Activated T-helper 1 cell treated with anti-CD3 and anti-CD28 coated beads, Interleukin-2, amount 50 U/mL, for 16 hours (primary cell): ENCODE data around the gene VMAC.

ENCODE experiments used
- DNase-seq, 2 donors: peaks; one replicate each; pipeline ENCODE4 v3.0.0-alpha.2; 2020; ENCODE audit warnings: low read depth in 1 of 2, low spot score in 1 of 2

The VMAC gene

DNA sequence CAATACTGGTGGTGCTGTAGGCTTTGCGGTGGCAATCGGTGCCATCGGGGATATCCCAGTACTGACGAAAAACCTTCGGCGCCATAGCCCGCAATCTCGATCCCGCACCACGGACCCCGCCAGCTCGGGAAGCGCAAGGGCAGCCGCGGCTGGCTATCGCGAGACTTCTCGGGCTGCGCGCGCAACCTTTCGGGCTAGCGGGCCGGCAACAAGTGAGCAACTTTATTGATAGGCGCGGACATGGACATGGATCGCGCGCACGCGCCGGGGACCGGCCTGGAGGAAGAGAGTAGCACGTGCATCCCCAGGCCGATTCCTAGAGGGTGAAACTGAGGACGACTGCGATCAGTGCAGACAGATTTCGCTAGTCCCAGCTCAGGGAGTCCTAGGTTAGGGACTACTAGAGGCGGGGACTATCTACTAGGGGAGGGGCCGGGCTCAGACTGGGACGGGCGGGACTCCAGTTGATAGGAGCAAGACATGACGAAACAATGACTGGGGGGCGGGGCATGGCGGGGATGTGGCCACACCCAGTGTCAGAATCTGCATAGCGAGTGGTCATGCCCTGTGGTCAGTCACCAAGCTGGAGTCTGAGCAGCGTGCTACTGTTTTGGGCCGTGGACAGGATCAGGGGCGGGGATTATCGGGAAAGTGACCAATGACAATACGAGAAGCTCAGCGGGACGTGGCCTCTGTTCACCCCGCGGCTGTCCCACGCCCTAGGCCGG, 884 bp upstream of the VMAC start, which contains the start of gene NDUFA11:
Gene NDUFA11 (minus strand): TSS at position 167 of the 728 bp plus-strand sequence. CDS start 82 bp downstream, at position 85.
- peak; percentile 94 to 96 for DNase-seq

DNA sequence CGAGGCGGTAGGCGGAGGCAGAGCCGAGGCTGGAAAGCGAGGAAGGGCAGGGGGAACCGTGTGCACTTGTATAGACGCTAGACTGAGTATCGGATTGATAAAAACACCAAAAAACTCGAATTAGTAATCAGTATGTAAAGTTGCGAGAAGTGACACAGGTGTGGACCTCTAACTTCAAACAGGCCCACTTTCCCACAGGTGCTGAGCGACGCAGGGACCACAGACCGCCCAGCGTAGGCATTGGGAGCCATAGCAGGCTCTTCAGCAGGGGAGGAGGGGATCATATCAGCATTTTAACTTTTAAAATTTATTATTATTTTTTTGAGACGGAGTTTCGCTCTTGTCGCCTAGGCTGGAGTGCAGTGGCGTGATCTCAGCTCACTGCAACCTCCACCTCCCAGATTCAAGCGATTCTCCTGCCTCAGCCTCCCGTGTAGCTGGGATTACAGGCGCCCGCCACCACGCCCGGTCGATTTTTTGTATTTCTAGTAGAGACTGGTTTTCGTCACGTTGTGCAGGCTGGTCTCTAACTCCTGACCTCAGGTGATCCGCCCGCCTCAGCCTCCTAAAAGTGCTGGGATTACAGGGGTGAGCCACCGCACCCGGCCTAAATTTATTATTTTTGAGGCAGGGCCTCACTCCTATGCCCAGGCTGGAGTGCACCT, 574 bp downstream of the VMAC start:
- no peak for DNase-seq

DNA sequence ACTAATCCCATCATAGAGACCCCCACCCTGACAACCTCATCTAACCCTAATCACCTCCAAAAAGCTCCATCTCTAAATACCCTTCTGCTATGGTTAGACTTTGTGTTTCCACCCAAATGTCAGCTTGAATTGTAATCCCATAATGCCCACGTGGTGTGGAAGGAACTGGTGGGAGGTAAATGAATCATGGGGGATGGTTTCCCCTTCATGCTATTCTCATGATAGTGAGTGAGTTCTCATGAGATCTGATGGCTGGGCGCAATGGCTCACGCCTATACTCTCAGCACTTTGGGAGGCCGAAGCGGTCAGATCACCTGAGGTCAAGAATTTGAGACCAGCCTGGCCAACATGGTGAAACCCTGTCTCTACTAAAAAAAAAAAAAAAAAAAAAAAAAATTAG, 2.6 kb downstream of the VMAC start:
- DNase-seq, result no peak

DNA sequence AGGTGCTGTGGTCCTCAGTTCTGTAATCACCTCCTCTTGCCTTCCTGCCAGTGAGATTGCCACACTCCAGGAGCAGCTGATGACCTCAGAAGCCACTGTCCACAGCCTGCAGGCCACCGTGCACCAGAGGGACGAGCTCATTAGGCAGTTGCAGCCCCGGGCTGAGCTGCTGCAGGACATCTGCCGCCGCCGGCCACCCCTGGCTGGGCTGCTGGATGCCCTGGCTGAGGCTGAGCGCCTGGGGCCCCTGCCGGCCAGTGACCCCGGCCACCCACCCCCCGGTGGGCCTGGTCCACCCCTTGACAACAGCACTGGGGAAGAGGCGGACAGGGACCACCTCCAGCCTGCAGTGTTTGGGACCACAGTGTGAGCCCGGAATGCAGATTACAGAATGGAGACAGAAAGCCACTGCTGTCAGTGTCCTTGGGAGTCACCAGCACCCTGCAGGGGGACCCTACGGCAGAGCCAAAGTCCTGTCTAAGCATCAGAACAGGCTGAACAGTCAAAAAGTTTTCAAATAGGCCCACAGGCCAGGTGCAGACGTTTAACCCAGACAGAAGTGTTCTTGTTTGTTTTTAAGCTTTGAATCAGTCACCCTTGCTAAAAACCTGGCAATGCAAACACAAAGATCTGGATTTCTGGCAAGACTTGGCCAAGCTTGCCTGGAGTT, 4.2 kb downstream of the VMAC start:
- DNase-seq, result no peak

DNA sequence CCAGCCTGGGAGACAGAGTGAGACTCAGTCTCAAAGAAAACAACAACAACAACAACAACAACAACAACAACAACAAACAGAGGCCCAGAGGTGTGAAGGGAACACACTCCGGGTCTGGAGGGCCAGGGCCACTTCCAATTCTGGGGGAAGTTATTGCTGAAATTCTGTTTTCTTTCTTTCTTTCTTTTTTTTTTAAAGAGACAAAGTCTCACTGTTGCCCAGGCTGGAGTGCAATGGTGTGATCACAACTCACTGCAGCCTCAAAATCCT, 5.9 kb downstream of the VMAC start:
- DNase-seq, result no peak

DNA sequence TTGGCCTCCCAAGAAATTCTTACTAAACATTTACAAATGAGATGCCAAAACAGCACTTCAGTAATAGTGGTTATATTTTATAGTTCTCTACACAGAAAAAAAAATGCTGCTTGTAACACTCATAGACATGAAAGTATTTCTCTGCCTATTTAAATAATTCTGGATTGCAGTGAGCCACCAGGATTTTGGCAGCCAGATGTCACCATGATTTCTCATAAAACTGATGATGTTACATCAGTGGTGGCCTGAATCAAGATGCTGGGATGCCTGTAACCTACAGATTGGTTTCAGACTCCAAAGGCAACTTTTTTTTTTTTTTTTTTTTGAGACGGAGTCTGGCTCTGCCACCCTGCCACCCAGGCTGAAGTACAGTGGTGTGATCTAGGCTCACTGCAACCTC, 6.7 kb downstream of the VMAC start:
- no peak for DNase-seq

DNA sequence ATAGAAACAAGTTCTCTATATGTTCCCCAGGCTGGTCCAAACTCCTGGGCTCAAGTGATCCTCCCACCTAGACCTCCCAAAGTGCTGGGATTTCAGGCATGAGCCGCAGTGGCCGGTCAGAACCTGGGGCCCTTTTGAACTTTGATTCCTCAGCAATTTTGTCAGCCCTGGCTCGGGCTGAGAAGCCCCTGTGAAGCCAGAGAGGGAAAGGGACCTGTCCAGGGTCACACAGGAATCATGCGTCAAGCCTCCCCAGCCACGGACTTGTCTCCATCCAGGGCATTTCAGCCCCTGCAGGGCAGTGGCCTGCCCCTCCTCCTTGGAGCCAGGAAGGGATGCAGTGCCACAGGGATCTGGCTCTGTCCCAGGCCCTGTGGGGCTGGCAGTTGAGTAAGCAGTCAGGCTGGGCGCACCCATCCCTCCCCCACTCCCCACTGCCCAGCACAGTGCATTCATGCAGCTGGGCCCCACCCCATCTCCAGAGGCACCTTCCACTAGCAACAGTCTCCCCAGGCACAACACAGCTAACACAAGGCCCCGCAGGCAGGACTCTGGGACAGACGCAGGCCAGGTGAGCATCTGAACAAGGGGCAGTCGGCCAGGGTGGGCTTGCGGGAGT, 9.2 kb downstream of the VMAC start, which contains the start of gene CAPS:
Gene CAPS (plus strand): TSS at position 516 of the 619 bp plus-strand sequence. CDS start 153 bp downstream, outside the sequence.
- no peak for DNase-seq

DNA sequence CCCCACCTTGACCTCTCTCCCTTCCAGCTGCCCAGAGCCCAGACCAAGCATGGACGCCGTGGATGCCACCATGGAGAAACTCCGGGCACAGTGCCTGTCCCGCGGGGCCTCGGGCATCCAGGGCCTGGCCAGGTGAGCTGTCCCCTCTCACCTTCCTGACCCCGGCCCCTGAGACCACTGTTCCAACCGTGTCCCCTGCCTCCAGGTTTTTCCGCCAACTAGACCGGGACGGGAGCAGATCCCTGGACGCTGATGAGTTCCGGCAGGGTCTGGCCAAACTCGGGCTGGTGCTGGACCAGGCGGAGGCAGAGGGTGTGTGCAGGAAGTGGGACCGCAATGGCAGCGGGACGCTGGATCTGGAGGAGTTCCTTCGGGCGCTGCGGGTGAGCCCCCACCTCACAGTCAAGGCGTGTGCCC, 9.7 kb downstream of the VMAC start:
- no peak for DNase-seq

DNA sequence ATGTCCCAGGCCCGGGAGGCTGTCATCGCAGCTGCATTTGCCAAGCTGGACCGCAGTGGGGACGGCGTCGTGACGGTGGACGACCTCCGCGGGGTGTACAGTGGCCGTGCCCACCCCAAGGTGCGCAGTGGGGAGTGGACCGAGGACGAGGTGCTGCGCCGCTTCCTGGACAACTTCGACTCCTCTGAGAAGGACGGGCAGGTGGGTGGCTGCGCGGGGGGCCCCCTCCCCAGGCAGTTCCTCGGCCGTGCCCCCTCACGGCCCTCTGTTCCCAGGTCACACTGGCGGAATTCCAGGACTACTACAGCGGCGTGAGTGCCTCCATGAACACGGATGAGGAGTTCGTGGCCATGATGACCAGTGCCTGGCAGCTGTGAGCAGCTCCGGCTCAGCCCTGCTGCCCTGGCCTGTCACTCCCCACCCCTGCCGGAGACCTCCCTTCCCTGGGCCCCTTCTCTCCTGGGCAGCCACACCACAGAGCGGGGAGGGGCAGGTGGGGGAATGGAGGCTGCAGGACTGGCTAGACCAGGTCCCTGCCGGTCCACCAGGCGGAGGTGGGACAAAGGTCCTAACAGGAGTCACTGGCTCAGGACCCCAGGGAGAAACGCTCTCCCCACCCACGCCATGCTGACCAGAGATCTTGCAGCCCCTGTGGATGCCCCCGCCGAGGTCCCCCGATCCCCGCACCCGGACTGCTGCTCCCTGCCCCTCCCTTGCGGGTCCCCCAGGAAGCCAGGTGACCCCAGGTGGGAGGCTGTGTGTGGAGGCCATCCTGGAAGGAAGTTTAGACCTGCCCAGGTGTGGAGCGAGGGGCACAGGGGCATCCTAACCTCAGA, 10.5 kb downstream of the VMAC start:
- no peak for DNase-seq

DNA sequence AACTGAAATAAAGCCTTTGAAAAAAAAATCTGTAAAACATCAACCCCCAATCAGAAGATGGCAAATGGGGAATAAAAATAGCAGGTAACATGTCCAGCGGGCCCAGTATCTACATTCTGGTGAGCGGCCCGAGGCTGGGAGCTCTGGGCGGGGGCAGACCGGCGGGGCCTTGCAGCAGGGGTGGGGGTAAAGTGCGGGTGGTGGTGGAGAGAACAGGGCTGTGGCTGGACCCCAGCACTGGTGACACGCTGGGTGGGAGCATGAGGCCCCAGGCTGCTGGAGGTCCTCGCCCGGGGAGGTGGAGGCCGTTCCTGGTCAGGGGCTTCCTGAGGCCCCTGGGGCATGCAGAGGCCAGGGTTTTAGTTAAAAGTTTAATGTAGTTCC, 11.1 kb downstream of the VMAC start:
- no peak for DNase-seq

DNA sequence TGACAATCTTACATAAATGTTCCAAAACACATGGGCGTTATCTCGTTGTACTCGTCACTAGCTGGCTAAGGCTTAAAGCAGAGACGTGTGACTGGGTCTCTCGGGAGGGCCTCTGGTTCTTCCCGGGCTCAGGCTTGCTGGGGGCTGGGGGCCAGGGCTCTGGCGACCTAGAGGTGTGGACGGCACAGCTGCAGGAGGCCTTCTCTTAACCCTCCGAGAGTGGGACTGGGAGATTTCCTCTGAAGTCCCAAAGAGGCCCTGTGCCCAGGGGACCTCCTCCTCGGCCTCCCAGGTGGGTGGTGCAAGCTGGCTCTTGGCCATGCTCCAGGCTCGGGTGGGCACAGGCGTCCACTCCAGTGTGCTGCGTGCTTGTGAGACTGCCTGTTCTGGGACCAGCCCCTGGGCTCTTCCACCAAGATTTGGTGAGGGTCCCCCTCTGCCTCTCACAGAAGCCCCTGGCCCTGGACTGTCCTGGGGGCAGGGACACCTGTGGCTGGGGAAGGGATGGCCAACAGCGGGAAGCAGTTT, 11.6 kb downstream of the VMAC start:
- DNase-seq, result no peak

DNA sequence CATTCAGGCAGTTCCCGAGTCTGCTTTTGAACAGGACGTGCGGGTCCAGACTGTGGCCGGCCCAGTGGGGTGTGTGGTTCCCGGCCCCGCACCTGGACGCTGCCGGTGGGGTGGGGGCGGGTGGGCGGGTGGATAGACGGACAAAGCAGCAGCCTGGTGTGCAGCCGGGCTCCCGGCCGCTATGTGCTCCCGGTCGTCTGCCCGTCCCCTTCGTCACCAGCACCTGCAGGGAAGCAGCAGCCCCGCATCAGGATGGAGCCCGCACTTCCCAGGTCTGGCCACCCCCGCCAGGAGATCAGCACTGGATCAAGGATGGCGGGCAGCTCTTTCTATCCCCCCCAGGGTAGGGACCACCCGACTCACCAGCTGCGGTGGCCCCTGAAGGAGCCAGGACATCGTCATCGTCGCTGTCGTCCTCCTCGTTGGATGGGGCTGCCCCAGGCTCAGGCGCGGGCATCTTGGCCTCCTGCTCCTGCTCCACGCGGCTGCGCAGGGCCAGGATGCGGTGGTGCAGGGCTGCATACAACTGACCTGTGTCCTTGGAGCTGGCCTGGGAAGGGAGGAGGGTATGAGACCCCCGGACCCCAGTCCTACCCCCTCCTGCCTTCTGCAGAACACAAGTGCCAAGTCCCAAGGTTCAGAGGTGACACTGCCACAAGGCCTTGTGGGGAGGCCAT, 12.9 kb downstream of the VMAC start:
- no peak for DNase-seq

DNA sequence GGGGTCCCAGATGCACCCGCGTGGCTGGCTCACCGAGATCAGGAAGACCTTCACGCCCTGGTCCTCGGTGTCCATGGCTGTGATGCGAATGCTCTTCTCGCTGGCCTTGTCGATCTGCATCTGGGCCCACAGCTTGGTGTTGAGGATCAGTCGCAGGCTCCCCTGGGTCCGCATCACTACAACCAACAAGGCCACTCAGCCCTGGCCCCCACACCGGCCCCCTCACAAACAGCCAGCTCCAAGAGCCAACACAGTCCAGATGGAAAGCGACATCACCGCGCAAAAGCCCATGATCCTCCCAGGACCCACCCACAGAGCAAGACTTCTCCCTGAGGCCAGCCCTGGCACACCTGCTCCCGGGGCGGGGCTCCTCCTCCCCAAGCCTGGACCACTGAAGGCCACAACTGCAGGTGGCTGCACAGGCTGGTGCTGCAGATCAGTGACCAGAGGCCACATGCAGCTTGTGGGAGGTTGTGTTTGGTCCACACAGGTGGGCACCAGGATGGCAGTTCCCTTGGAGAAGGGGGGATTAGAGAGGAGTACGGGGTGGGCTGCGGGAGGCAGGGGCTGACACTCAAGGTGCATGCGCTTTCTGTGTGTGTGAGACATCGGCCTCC, 13.9 kb downstream of the VMAC start:
- DNase-seq, result no peak

DNA sequence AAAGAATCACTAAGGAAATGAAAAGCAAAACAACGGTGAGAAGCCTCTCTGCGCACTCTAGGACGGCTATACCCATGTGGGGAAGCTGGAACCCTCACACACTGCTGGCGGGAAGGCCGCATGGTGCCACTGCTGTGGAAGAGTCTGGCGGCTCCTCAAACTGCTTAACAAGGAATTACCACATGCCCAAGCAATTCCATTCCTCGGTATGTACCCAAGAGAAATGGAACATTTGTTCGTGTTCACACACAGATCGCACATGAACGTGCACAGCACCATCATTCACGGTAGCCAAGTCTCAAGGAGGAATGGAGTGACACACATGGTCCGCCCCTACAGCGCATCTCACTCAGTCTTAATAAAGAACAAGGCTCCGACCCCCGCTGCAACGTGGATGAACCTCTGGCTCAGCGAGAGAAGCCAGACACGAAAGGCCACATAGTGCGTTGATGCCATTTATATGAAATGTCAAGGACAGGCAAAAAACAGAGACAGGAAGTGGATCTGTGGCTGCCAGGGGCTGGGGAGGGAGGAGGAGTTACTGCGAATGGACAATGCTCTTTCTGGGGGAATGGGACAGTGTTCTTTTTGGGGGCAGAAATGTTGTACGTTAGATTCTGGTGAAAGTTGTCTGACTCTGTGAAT, 17.0 kb downstream of the VMAC start:
- DNase-seq, result no peak

DNA sequence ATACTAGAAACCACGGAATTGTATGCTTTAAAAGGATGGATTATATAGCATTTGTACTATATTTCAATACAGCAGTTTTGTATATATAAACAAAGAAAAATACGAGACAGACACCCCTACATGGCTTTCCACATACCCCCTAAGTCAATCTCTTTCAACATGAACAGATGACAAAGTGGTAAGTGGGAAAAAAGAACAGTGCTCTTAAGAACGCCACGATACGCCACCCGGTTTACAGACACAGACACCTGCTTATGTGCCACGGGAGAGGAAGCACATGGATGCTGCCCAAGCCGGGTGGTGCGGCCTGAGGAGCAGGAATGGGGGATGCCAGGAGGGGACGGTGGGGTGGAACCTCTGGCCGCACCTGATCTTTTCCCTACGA, 17.5 kb downstream of the VMAC start:
- DNase-seq, result no peak

DNA sequence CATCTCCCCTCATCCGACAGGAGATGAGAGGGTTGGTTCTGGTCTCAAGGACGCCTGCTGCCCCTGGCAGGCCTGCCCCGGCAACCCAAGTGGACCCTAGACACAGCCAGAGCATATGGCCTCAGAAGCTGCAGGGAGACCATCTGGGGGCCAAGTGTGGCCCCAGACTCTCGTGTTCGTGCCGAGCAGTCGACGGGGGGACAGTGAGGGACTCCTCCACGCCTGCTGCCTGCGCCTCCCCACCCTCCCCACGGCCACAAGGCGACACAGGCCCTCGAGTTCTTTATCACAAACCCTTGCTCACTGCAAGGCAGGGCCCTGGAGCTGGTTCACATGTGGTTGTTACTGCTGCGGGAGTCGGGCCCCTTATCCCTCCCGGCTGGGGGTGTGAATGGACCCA, 18.7 kb downstream of the VMAC start:
- no peak for DNase-seq

DNA sequence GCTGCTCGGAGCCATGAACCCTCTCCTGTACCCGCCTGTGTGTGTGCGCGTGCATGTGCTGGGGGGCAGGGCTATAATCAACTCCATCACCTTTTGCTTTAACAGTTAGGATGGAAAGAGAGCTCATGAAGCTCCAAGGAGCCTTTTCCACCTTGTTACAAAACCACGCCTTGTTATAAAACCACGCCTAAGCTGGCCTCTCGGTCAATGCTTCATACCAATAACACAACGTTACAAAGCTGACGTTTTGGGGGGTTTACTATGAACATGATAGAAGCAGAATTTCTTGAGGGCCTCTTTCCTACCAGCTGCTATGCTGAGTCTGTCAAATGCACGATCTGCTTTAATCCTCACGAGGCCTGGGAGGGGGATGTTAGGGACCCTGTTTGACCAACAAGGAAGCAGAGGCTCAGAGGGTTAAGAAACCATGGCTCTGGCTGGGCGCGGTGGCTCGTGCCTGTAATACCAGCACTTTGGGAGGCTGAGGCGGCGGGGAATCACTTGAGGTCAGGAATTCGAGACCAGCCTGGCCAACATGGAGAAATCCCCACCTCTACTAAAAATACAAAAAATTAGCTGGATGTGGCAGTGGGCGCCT, 21.3 kb downstream of the VMAC start:
- DNase-seq, result no peak

DNA sequence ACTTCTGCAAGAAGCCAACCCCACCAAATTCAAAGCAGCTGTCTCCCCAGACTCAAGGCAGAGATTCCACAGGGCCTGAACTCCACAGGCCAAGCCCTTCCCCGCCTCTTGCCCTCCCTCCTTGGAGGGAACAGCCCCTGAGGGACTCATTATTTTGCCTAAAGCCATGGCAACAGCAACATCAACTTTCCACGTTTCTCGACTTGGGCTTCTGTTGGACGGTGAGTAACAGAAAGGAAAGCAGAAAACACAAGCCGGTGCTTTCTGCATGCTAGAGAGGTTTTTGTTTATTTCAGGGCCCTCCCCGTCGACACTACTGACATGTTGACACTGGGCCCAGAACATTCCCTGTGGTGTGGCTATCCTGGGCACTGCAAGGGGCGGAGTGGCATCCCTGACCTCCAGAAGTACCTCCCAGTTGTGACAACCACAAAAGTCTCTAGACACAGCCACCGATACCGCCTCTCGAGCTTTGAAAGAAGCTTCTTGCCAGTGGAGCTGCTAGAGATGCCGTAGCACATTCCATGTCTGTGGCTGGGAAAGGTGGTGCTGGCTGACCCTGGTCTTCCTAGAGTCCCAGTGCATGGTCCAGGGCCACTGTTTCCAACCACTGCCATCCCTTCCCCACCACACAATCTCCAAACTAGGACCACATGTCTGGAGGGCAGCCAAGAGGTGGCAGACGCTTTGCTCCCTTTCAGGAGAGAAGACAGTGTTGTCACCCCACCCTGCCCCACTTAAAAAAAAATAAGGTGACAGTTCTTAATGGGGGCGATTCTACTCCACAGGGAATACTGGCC, 22.2 kb downstream of the VMAC start:
- DNase-seq, result no peak
